ENCODE results near the gene COX4I2.
"Not testable (repeated sequence)": the region's sequence is repeated elsewhere in the genome, so short reads cannot be mapped to it uniquely, and the experiment has no call there.

Gene COX4I2

DNA sequence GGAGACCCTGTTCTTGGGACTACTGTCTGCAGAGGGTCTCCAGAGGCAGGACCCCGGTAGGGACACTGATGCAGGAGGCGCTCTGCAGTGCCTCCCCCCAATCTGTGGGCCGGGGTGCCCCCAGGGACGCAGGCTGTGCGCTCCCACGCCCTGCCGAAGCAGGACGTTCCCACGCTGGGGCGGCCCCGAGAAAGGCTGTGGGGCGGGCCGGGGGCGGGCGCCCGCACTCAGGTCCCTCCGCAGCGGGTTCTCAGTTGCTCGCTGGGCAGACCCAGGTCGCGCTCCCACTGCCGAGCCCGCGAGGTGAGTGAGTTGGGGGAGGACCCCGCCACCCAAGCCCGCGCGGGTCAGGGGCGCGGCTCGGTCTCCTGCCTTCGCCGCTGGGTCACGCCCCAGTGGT, at the start of gene COX4I2:
TSS of gene COX4I2 (plus strand) at position 253 of the 400 bp plus-strand sequence. CDS start 1,106 bp downstream, outside the sequence.
- no peak for DNase-seq

- no peak for DNase-seq
Observed at GRCh38 chr20:31590717-31591225, 46.9 kb upstream of the COX4I2 start.

- no peak for DNase-seq
Observed at GRCh38 chr20:31593221-31594001, 44.3 kb upstream of the COX4I2 start.

GRCh38 chr20:31594002-31594557, 43.6 kb upstream of the COX4I2 start:
- DNase-seq: no peak

DNA sequence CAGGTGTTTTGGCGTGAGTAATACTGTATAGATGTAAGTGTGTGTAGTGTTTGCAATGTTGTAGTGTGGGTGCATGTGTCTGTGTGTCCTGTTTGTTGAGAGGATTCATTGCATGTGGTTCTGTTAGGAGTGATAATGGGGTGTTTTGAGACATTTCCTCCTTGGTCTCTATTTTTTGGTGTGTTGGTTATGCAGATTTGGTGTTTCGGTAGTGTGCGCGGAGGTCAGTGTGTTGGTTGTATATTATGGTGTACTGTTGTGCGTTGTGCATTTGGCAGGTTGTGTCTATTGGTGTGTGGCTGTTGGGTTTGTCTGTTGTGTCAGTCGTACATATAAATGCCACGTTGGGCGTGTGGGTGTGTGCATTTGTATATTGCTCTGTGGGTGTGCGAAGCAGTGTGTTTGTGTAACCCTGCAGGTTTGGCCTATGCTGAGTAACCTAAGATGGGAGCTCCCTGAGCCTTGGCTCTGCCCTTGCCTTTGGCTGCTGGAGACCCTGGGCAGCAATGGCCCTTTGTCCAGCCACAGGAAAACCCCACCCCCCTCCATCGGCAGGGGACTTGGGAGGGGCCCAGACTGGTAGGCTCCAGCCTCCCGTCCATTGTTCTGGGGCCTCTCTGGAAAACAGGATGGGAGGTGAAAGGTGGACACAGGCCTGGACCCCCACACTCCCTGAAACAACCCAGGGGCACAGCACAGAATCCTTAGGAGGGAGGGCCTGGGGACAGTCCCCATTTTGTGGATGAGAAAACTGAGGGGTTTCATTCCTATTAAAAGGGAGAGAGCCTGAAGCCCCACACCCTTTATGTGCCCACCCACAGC, 42.9 kb upstream of the COX4I2 start:
- no peak for DNase-seq

DNA sequence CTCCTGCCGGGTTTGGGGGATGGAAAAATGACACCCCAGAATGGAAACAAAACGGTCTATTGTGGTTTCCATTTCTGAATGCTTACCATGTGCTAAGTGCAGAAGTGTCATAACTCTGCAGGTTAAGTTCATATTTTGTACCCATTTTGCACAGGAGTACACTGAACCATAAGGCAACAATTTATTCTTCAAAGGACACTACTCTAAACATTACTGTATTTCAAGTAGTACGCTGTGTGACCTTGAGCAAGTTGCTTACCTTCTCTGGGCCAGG, 42.4 kb upstream of the COX4I2 start:
- no peak for DNase-seq

DNA sequence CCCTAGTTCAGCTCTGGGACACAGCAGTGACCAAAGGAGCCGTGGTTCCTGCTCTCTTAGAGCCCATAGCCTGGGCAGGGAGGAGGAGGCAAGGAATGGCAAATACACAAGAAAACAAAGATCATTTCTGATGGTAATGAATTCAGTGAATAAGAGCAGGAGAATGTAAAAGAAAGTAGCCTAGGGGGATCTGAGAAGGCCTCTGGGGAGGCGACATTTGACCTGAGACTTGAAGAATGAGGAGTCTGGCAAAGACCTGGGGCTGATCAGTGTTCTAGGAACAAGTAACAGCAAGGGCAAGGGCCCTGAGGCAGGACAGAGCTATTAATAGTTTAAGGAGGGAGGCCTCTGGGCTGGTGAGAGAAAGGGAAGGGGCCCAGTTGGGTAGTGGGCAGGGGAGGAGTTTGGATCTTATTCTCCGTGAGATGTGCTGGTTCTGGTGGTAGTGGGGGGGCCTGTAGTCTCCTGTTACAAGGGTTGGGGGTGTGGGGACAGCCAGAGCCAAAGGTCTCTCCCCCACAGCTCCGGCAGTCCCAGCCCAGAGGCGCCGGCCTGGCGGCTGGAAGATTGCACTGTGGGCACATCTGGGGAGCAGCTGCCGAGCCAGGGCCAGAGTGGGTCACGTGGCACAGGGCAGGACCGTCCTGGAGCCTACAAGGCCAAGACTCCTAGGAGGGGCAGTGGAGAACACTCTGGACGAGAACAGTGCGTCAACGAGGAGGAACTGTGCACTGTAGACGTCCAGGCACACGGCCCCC, 41.9 kb upstream of the COX4I2 start:
- no peak for DNase-seq

GRCh38 chr20:31596412-31596715, 41.3 kb upstream of the COX4I2 start:
- DNase-seq: not testable (repeated sequence)

DNA sequence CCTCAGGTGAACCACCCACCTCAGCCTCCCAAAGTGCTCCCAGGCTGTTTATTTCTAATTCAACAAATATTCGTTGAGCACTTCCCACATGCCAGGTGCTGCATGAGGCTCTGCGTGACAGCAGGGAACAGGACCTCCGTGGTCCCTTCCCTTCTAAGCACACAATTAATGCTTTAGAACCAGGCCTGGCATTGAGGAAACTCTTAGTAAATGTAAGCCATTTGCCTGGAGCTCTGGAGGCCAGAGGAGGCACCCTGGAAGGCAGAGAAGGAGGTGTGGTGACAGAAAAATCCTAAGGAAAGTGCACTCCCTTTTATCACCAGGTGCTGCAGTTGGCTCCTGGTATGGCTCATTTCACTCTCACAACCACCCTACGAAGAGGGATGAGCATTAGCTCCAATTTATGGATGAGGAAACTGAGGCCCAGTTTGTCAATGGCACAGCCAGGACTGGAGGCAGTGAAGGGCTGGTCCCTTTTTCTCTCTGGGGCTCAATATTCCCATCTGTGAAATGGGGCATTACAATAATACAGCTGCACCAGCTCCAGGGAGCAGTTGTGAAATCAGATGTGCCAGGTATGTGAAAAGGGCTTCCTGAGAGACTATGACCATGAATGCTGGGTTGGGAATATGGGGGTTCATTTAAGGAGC, 40.8 kb upstream of the COX4I2 start:
- DNase-seq: no peak

GRCh38 chr20:31597481-31597855, 40.2 kb upstream of the COX4I2 start:
- no peak for DNase-seq

DNA sequence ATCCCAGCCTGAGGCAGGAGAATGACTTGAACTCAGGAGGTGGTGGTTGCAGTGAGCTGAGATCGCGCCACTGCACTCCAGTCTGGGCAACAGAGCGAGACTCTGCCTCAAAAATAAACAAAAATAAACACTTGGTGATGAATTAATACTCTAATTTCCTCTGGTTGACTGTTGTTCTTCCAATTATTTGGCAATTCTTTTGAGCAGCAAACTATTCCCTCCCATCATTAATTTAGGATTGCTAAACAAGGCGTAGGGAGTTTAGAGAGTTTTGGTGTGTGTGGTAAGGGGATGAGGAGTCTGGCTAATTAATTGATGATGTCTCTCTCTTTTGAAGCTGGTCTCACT, 35.3 kb upstream of the COX4I2 start:
- no peak for DNase-seq

GRCh38 chr20:31602779-31603441, 34.8 kb upstream of the COX4I2 start:
- no peak for DNase-seq

GRCh38 chr20:31603822-31604566, 33.7 kb upstream of the COX4I2 start:
- peak; percentile 62 to 80 for DNase-seq

GRCh38 chr20:31604567-31605030, 33.1 kb upstream of the COX4I2 start:
- no peak for DNase-seq

DNA sequence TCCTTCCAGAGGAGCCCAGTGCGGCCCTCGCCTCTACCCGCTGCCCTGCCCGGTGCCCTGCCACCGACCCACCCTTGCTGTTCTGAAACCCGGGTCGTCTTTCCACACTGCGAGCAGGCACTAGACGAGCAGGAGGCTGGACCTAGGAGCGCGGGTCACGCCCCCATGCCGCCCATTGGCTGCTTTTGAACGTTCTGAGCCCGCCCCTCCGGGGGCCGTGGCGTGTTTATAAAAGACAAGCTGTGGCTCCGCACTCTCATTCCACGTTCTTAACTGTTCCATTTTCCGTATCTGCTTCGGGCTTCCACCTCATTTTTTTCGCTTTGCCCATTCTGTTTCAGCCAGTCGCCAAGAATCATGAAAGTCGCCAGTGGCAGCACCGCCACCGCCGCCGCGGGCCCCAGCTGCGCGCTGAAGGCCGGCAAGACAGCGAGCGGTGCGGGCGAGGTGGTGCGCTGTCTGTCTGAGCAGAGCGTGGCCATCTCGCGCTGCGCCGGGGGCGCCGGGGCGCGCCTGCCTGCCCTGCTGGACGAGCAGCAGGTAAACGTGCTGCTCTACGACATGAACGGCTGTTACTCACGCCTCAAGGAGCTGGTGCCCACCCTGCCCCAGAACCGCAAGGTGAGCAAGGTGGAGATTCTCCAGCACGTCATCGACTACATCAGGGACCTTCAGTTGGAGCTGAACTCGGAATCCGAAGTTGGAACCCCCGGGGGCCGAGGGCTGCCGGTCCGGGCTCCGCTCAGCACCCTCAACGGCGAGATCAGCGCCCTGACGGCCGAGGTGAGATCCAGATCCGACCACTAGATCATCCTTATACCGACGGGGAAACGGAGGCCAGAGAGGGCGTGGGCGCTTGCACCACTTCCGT, 32.4 kb upstream of the COX4I2 start, which contains the start of gene ID1:
TSS of gene ID1 (plus strand) at position 259 of the 871 bp plus-strand sequence. CDS start at position 358, 99 bp downstream.
- peak; percentile 86 to 95 for DNase-seq

DNA sequence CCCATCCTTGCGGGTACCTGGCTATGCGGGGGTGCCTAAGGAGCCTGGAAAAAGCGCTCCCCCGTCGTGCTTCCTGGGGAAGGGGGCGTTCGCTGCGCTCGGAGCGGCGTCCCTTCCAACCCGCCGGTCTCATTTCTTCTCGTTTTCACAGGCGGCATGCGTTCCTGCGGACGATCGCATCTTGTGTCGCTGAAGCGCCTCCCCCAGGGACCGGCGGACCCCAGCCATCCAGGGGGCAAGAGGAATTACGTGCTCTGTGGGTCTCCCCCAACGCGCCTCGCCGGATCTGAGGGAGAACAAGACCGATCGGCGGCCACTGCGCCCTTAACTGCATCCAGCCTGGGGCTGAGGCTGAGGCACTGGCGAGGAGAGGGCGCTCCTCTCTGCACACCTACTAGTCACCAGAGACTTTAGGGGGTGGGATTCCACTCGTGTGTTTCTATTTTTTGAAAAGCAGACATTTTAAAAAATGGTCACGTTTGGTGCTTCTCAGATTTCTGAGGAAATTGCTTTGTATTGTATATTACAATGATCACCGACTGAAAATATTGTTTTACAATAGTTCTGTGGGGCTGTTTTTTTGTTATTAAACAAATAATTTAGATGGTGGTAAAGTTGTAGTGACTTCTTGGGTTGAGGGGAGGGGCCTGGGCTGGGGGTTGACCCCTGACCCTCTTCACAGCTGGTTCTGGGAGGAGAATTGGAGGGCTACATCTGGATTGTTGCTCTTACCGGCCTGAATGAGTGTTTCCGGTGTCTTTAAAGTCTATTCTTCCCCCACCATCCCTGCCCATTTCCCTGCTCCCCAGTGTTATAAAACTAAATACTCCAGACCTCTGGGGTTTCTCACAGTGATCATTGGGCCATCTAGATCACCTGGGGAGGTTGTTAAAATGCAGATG, 31.6 kb upstream of the COX4I2 start:
- DNase-seq: no peak

DNA sequence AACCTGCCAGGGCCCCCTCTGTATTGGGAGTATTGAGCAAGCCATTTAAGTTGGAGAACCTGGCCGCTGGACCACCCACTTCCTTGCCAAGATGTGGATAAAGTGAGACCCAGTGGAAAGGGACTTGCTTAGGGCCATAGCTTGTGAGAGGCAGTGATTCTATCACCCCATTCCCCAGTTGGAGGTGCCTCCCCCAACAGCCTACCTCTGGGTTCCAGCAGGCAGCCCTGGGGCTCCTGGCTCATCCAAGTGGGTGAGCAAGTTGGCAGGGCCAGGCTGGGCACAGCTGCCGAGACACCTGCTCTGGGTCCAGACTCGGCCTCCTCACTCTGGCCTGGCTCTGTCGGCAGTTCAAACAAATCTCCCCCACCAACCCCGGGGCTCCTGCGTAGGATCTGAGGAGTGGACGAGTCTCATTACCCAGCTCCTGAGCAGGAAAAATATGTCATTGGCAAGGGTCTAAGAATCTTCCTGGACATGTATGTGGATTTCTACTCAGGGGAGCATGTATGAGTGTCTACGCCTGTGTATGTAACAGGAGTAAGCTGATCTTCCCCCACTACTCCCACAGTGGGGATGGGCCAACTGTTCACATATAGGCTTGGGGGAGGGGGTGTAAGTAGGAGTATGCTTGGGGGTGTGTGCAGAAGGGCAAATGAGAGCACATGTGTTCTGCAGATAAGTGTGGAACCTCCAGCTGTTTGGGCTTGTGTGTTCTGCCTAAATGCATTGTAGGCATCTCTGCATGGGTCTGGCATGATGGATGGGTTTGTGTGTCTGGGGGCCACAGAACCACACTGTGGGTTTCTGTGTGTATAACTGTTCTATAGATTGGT, 30.7 kb upstream of the COX4I2 start:
- DNase-seq: no peak

- DNase-seq: no peak
Observed at GRCh38 chr20:31607640-31608250, 30.0 kb upstream of the COX4I2 start.
